ENCODE measurements around the gene ARHGEF11. TPM values are rescaled to one million over a fixed set of nuclear protein-coding genes. Genes with fewer than 3 reads are reported as not detected.

Gene ARHGEF11
- total and polyA plus RNA-seq, 2 donors = 23.8 to 28.7 TPM

- Histone ChIP-seq H3K36me3 (ENCODE audit: insufficient read depth) (no peaks in the 10 kb centered on the region), H3K27ac (ENCODE audit: low read depth) (no peak overlapping the region), H3K4me1 (ENCODE audit: insufficient read depth) (no peaks in the 10 kb centered on the region), H3K4me3 (ENCODE audit: low read depth, low read length) (no peak overlapping the region)
- no peak for DNase-seq (ENCODE audit: extremely low spot score)
- WGBS = 84% methylated on average over 7 of the region's 7 CpGs
These were observed 11.3 kb downstream of the ARHGEF11 start for GRCh38 chr1:157034137-157034800.

GRCh38 chr1:157033357-157033876, 12.1 kb downstream of the ARHGEF11 start:
- no peak for DNase-seq (ENCODE audit: extremely low spot score)
- H3K4me3 ChIP-seq (ENCODE audit: low read depth, low read length) = no peak overlapping the region
- no peak overlapping the region for H3K27ac ChIP-seq (ENCODE audit: low read depth)
- 81% methylated on average over 3 of the region's 3 CpGs for WGBS
- H3K36me3 ChIP-seq (ENCODE audit: insufficient read depth) = no peaks in the 10 kb centered on the region
- H3K4me1 ChIP-seq (ENCODE audit: insufficient read depth) = peaks cover 2% of the 10 kb centered on the region

- peaks cover 2% of the 10 kb centered on the region for H3K4me1 ChIP-seq (ENCODE audit: insufficient read depth)
- H3K27ac ChIP-seq (ENCODE audit: low read depth) = no peak overlapping the region
- no peak for DNase-seq (ENCODE audit: extremely low spot score)
- 75% methylated on average over 3 of the region's 3 CpGs for WGBS
- H3K36me3 ChIP-seq (ENCODE audit: insufficient read depth) = no peaks in the 10 kb centered on the region
- no peak overlapping the region for H3K4me3 ChIP-seq (ENCODE audit: low read depth, low read length)
These were observed 13.2 kb downstream of the ARHGEF11 start for GRCh38 chr1:157032303-157032702.

- H3K27ac ChIP-seq (ENCODE audit: low read depth) = no peak overlapping the region
- H3K4me1 ChIP-seq (ENCODE audit: insufficient read depth) = peaks cover 2% of the 10 kb centered on the region
- 92% methylated on average over 2 of the region's 2 CpGs for WGBS
- no peak for DNase-seq (ENCODE audit: extremely low spot score)
- no peak overlapping the region for H3K4me3 ChIP-seq (ENCODE audit: low read depth, low read length)
- no peaks in the 10 kb centered on the region for H3K36me3 ChIP-seq (ENCODE audit: insufficient read depth)
These were observed 14.8 kb downstream of the ARHGEF11 start for GRCh38 chr1:157030728-157031127.

GRCh38 chr1:157028674-157029073, 16.9 kb downstream of the ARHGEF11 start:
- whole genome bisulfite sequencing = 92% methylated on average over 4 of the region's 4 CpGs
- H3K4me3 ChIP-seq (ENCODE audit: low read depth, low read length) = no peak overlapping the region
- H3K4me1 ChIP-seq (ENCODE audit: insufficient read depth) = peaks cover 2% of the 10 kb centered on the region
- no peak for DNase-seq (ENCODE audit: extremely low spot score)
- no peaks in the 10 kb centered on the region for H3K36me3 ChIP-seq (ENCODE audit: insufficient read depth)
- H3K27ac ChIP-seq (ENCODE audit: low read depth) = no peak overlapping the region

- Histone ChIP-seq H3K27ac (ENCODE audit: low read depth) (no peak overlapping the region), H3K36me3 (ENCODE audit: insufficient read depth) (no peaks in the 10 kb centered on the region), H3K4me3 (ENCODE audit: low read depth, low read length) (no peak overlapping the region), H3K4me1 (ENCODE audit: insufficient read depth) (peaks cover 2% of the 10 kb centered on the region)
- WGBS = 43% methylated on average over 2 of the region's 2 CpGs
- no peak for DNase-seq (ENCODE audit: extremely low spot score)
These were observed 19.7 kb downstream of the ARHGEF11 start for GRCh38 chr1:157025856-157026255.

- no peak overlapping the region for H3K27ac ChIP-seq (ENCODE audit: low read depth)
These were observed 20.2 kb downstream of the ARHGEF11 start for GRCh38 chr1:157025385-157025784.

GRCh38 chr1:157021688-157022087, 23.9 kb downstream of the ARHGEF11 start:
- Histone ChIP-seq H3K36me3 (ENCODE audit: insufficient read depth) (no peaks in the 10 kb centered on the region), H3K27ac (ENCODE audit: low read depth) (no peak overlapping the region), H3K4me3 (ENCODE audit: low read depth, low read length) (no peak overlapping the region), H3K4me1 (ENCODE audit: insufficient read depth) (no peaks in the 10 kb centered on the region)
- no peak for DNase-seq (ENCODE audit: extremely low spot score)
- 97% methylated on average over 1 of the region's 1 CpG for WGBS

More at GRCh38 chr1:157025385-157025784, 20.2 kb downstream of the ARHGEF11 start:
- WGBS = 41% methylated on average over 3 of the region's 3 CpGs
- no peak overlapping the region for H3K4me3 ChIP-seq (ENCODE audit: low read depth, low read length)
- H3K36me3 ChIP-seq (ENCODE audit: insufficient read depth) = no peaks in the 10 kb centered on the region
- no peak for DNase-seq (ENCODE audit: extremely low spot score)
- H3K4me1 ChIP-seq (ENCODE audit: insufficient read depth) = peaks cover 2% of the 10 kb centered on the region

GRCh38 chr1:157019457-157019856, 26.1 kb downstream of the ARHGEF11 start:
- no peaks in the 10 kb centered on the region for H3K4me1 ChIP-seq (ENCODE audit: insufficient read depth)
- H3K27ac ChIP-seq (ENCODE audit: low read depth) = no peak overlapping the region

GRCh38 chr1:157011845-157012244, 33.7 kb downstream of the ARHGEF11 start:
- 98% methylated on average over 3 of the region's 3 CpGs for WGBS
- Histone ChIP-seq H3K36me3 (ENCODE audit: insufficient read depth) (no peaks in the 10 kb centered on the region), H3K27ac (ENCODE audit: low read depth) (no peak overlapping the region), H3K4me1 (ENCODE audit: insufficient read depth) (no peaks in the 10 kb centered on the region), H3K4me3 (ENCODE audit: low read depth, low read length) (no peak overlapping the region)
- no peak for DNase-seq (ENCODE audit: extremely low spot score)

More at GRCh38 chr1:157019457-157019856, 26.1 kb downstream of the ARHGEF11 start:
- no peak for DNase-seq (ENCODE audit: extremely low spot score)
- Histone ChIP-seq H3K36me3 (ENCODE audit: insufficient read depth) (no peaks in the 10 kb centered on the region), H3K4me3 (ENCODE audit: low read depth, low read length) (no peak overlapping the region)

GRCh38 chr1:157008502-157008901, 37.0 kb downstream of the ARHGEF11 start:
- WGBS = 59% methylated on average over 1 of the region's 1 CpG
- DNase-seq (ENCODE audit: extremely low spot score) = no peak
- no peaks in the 10 kb centered on the region for H3K4me1 ChIP-seq (ENCODE audit: insufficient read depth)

GRCh38 chr1:157007306-157007705, 38.2 kb downstream of the ARHGEF11 start:
- no peak overlapping the region for H3K27ac ChIP-seq (ENCODE audit: low read depth)
- no peaks in the 10 kb centered on the region for H3K4me1 ChIP-seq (ENCODE audit: insufficient read depth)
- H3K4me3 ChIP-seq (ENCODE audit: low read depth, low read length) = no peak overlapping the region
- no peaks in the 10 kb centered on the region for H3K36me3 ChIP-seq (ENCODE audit: insufficient read depth)
- no peak for DNase-seq (ENCODE audit: extremely low spot score)
- WGBS = 65% methylated on average over 5 of the region's 5 CpGs

More at GRCh38 chr1:157008502-157008901, 37.0 kb downstream of the ARHGEF11 start:
- Histone ChIP-seq H3K4me3 (ENCODE audit: low read depth, low read length) (no peak overlapping the region), H3K36me3 (ENCODE audit: insufficient read depth) (no peaks in the 10 kb centered on the region), H3K27ac (ENCODE audit: low read depth) (no peak overlapping the region)

- no peak for DNase-seq (ENCODE audit: extremely low spot score)
- no peaks in the 10 kb centered on the region for H3K4me1 ChIP-seq (ENCODE audit: insufficient read depth)
- H3K36me3 ChIP-seq (ENCODE audit: insufficient read depth) = no peaks in the 10 kb centered on the region
- no peak overlapping the region for H3K27ac ChIP-seq (ENCODE audit: low read depth)
- WGBS = 84% methylated on average over 2 of the region's 2 CpGs
- H3K4me3 ChIP-seq (ENCODE audit: low read depth, low read length) = no peak overlapping the region
These were observed 38.9 kb downstream of the ARHGEF11 start for GRCh38 chr1:157006676-157007075.

GRCh38 chr1:157005965-157006364, 39.6 kb downstream of the ARHGEF11 start:
- no peak for DNase-seq (ENCODE audit: extremely low spot score)
- WGBS = 50% methylated on average over 2 of the region's 2 CpGs
- H3K4me1 ChIP-seq (ENCODE audit: insufficient read depth) = no peaks in the 10 kb centered on the region
- no peaks in the 10 kb centered on the region for H3K36me3 ChIP-seq (ENCODE audit: insufficient read depth)
- H3K27ac ChIP-seq (ENCODE audit: low read depth) = no peak overlapping the region
- H3K4me3 ChIP-seq (ENCODE audit: low read depth, low read length) = no peak overlapping the region

All from urinary bladder (tissue), 4 donors.